DMS114 treated with DMSO at 0.1 percent for 48 hours (cell line): Measurements from ENCODE around the gene INTS11.

Experiments
- DNase-seq: peaks from one replicate; lab custom pipeline; 2025; ENCODE audit not compliant: unreplicated experiment; lab: John Stamatoyannopoulos, UW

The INTS11 gene

DNA sequence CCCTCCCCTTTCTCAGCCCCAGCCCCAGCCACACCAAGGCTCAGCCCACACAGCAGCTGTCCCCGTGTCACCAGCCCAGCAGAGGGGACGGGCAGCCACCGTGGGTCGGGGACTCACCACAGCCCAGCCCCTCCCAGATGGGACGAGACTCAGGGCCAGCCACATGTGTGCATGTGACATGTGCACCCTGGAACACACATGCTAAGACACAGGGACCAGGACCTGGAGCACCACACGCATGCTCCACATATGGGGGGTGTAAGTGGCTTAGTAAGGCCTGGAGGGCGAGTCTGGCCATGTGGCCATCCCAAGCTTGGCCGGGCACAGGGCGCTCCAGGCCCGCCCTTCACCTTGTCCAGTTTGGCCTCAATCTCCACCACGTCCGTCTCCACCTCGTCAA lies 20.7 kb downstream of the INTS11 start:
- DNase-seq = no peak

DNA sequence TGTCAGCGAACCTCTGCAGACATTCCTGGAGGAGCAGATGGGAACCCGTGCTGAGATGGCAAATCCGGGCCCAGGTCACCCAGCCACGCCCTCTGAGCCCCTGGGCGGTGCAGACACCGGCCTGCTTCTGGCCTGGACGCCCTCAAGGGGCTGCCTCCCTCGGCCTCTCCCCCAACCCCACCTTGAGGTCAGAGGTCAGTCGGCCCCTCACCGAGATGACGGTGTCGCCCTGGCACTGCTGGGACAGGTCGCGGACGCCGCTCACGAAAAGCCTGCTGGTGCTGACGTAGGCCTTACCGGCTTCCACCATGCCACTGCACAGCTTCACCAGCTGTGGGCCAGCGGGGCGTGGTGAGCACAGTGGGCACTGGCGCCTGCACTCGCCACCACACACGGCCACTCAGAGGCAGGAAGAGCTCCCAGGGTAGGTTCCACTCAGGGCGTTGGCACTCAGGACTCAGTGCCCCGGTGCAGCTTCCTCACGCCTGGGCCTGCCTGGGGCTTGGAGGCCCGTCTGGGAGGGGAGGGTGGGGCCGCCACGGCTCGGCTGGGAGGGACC lies 21.4 kb downstream of the INTS11 start:
- no peak for DNase-seq

DNA sequence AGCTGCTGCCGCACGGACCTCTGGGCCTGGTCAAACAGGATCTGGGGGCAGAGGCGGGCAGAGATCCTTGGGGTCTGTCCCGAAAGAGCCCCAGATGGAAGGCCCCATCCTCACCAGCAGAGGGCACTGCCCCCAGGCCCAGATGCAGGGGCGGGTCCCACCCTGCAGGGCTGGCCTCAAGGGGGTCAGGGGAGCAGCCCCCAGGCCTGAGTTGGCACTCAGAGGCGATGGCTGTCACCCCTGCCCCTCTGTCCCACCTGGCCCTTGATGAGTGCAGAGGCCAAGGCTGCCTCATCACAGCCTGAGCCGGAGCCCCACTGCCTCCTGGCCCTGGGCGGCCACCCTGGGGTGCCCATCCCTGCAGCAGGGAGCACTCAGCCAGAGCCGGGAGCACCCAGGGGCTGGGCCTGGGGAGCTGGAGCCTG lies 22.4 kb downstream of the INTS11 start:
- DNase-seq = no peak

DNA sequence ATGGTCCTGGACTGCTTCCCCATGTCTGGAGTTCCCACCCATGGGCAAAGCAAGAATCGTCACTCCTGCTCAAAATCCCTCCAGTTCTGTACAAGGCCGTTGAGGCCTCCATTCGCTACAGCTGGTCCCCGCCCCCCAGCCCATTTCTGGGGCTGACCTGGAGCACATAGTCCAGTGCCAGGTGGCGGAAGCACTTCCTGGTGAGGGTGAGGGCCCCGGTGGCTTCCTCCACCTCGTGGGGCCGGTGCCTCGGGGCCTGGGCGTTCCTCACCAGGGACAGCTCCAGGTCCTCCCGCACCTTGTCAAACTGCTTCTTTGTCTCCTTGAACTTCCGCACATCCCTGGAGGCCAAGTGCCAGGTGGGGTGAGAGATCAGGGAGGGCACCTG lies 24.1 kb downstream of the INTS11 start:
- DNase-seq = no peak

GRCh38 chr1:1299686-1300351 lies 24.6 kb downstream of the INTS11 start:
- DNase-seq = no peak

DNA sequence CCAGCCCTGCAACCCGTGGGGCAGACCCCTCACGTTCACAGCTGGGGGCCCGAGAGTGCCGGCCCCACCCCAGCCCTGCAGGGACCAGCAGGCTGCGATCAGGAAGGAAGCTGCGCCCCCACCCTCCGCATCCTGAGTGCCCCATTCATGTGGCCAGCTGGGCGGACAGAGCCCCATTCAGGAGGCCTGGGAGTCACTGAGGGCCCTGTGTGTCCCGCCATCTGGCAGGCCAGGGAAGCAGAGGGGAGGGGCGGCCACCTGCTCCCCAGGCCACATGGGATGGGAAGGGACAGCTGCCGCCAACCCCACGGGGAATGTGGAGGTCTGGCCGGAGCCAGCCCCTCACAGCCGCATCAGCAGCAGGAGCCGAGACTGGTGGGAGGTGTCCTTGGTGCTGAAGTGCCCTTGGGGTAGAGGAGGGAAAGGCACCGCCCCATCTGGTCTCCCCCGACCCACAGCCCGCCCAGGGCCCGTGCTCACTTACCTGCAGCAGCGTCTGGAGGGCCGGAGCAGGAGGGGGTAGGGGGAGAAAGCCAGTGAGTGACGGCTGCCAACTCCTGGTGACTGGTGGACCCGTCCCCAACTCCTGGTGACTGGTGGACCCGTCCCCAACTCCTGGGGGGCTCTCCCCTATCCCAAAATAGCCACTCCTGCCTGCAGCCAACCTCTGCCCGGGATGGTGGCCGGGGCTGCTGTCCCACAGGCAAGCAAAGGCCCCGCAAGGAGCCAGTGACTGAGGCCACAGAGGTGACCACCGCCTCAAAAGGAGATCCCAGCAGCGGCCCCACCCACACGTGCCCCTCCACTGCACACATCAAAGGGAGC lies 25.4 kb downstream of the INTS11 start:
- DNase-seq = no peak

- DNase-seq = no peak
Measured at GRCh38 chr1:1297802-1298424, 26.5 kb downstream of the INTS11 start.

- no peak for DNase-seq
Measured at GRCh38 chr1:1296070-1297061, 28.1 kb downstream of the INTS11 start.

DNA sequence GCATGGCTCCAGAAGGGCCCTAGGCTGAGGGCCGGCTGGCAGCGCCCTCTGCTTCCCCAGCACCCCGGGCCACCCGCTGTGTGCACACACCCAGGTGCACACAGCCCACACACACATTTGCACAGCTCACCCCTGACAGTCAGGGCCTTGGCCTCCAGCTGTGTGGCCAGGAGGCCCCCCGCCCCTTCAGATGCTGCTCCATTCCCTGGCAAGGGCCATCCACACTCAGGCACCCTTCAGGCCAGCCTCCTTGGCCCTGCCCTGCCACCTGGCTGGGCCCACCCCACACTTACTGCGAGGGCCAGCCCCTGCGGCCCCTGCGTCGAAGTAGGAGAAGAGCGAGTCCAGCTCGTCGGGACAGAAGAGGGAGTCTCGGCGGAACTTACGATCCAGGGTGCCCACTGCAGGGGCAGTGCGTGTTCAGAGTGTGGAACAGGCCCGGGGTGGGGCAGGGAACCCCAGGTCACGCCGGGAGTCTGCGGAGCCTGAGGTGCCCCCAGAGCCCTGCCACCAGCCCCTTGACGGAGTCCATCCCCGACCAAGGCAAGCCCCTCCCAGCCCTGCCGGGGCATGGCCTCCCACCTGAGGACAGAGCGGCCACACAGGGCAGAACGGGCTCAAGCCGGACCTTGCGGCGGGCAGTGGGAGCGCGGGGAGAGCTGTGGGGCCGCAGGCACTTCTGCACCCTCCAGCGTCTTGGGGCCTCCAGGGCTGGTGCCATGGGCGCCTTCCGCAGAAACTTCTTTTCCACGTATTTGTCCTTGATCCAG lies 29.1 kb downstream of the INTS11 start:
- no peak for DNase-seq

DNA sequence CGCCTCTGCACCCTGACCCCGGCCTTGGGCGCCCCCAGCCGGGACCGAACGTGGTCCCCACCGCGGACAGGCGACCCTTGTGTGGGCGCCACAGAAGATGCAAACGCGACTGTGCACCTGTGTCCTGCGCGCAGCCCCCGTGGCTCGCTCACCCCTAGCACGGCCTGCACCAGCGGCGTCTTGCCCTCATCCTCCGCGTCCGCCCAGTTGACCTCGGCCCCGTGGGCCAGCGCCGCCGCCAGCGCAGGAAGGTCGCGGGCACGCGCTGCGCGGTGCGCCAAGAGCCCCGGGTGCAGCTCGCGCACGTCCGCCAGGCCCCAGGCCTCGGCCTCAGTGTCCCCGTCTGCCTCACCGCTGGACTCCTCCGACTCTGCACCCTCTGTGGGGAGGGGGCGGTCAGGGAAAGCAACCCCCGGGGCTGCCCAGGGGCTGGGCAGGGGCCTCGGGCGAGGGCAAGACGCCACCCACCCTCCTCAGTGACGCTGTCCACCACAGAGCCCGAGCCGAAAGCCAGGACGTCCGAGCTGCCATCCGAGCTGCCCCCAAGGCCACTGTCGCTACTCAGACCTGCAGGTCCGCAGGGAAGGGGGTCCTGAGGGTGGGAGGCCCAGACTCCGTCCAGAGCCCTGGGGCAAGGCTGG lies 30.1 kb downstream of the INTS11 start:
- no peak for DNase-seq

DNA sequence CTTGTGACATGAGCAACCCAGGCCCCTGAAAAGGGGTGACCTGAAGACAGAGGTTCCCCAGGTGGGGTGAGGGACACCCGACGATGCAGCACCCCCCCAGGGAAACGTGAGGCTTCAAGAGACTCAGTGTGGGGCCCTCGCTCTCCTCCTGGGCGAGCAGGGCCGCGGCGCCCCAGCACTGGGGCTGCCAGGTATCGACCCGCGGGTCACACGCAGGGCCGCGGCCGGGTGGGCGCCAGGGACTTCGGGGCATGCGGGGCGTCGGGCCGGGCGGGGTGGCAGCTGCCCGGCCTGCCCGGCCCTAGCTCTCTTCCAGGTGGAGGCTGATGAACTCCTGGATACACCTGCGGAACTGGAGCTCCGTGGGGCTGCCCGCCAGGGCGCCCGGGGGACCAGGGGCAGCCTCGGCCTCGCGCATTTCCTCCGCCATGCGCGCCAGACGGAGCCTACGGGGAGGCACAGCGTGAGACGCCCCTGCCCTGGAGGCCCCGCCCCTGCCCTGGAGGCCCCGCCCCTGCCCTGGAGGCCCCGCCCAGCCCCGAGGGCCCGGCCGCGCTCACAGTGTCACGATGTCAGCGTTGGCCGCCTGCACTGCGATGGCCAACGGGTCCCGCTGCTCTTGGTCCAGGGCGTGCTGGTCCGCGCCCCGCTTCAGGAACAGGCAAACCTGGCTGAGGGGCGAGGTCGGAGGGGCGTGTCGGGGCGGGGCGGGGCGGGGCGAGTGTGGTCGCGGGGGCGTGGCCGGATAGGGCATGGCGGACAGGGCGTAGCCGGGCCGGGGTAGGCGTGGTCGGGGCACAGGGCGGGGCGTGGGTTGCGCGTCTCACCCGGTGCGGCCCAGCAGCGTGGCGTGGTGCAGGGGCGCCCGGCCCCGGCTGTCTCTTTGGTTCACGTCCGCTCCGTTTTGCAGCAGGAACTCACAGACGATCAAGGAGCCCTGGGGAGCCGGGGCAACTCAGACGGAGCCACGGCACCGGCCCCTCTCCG lies 30.9 kb downstream of the INTS11 start:
- DNase-seq = no peak

GRCh38 chr1:1292851-1293250 lies 31.6 kb downstream of the INTS11 start:
- no peak for DNase-seq

- DNase-seq = no peak
Measured at GRCh38 chr1:1292442-1292779, 32.0 kb downstream of the INTS11 start.

GRCh38 chr1:1291548-1292441 lies 32.7 kb downstream of the INTS11 start:
- no peak for DNase-seq

GRCh38 chr1:1291023-1291528 lies 33.4 kb downstream of the INTS11 start:
- DNase-seq = no peak

DNA sequence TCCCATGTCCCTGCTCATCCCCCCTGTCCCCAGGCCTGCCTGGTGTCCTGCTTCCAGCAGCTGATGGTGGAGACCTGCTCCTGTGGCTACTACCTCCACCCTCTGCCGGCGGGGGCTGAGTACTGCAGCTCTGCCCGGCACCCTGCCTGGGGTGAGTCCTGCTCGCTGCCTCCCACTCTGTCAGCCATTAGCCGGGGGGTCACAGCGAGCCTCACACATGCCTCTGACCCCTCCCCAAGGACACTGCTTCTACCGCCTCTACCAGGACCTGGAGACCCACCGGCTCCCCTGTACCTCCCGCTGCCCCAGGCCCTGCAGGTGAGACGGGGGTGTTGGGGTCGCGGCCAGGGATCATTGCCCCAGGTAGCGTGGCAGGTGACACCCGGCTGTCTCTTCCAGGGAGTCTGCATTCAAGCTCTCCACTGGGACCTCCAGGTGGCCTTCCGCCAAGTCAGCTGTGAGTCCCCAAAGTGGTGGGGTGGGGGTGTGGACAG lies 34.2 kb downstream of the INTS11 start:
- no peak for DNase-seq
